IPS-NIHi7 (cell line): ENCODE results near the gene PCNX3.

Source experiments
- DNase-seq: peaks from one replicate; pipeline ENCODE4 v3.0.0; 2012; ENCODE audit warnings: mixed read lengths; ENCODE audit errors: extremely low spot score

PCNX3 gene

DNA sequence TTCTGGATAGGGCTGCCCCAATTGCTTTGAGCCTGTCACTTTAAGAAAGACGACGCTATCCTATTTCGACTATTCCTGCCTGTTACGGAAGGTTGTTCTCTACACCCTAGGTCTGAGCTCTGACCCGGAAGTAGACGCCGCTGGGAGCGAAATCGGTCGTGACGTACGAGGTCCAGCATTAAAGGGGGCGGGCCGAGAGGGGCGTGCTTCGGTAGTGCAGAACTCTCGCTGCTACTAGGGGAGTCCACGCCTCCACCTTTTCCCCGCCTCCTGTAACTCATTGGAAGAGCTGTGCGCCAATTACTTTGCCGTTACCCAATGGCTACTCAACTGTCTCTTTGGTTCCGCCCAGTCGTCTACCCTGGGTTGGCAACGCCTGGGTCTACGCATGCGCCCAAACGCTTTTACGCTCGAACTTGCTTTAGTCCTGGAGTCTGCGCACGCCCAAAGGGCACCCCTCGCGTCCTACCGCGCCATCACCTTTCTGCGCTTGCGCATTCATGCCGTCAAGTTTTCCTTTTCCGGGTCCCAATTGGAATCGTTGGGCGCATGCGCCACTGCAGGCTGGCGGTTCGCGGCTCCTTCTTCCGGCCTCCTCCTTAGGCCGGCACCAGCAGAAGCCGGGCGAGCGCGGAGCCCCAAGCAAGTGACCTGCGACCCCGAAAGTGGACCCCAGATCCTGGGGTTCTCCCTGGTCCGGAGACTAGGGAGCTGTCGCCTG is at the start of gene PCNX3:
Gene PCNX3 (plus strand): TSS at position 548 of the 721 bp plus-strand sequence. CDS start 536 bp downstream, outside the sequence.
- DNase-seq, result peak; percentile 100

- DNase-seq, result no peak
Measured at GRCh38 chr11:65569164-65569972, 46.2 kb upstream of the PCNX3 start.

GRCh38 chr11:65569973-65570918 is 45.3 kb upstream of the PCNX3 start, which contains the start of gene ZNRD2:
Gene ZNRD2, plus strand, starts transcription at chr11:65570477. Its CDS starts 15 bp downstream, at chr11:65570492.
- DNase-seq, result peak; percentile 95

DNA sequence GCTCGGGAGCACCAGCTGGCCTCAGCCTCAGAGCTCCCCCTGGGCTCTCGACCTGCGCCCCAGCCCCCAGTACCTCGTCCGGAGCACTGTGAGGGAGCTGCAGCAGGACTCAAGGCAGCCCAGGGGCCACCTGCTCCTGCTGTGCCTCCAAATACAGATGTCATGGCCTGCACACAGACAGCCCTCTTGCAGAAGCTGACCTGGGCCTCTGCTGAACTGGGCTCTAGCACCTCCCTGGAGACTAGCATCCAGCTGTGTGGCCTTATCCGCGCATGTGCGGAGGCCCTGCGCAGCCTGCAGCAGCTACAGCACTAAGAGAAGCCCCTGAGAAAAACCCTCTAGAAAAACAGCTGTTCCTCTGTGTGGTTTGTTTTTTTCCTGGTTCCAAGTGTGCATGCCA is 44.2 kb upstream of the PCNX3 start:
- no peak for DNase-seq

- DNase-seq, result no peak
Measured at GRCh38 chr11:65571940-65572339, 43.6 kb upstream of the PCNX3 start.

GRCh38 chr11:65572356-65573051 is 43.1 kb upstream of the PCNX3 start, which contains the start of gene FAM89B:
Gene FAM89B, plus strand, starts transcription at chr11:65572538. Its CDS starts 132 bp downstream, at chr11:65572670.
- DNase-seq, result peak; percentile 74

DNA sequence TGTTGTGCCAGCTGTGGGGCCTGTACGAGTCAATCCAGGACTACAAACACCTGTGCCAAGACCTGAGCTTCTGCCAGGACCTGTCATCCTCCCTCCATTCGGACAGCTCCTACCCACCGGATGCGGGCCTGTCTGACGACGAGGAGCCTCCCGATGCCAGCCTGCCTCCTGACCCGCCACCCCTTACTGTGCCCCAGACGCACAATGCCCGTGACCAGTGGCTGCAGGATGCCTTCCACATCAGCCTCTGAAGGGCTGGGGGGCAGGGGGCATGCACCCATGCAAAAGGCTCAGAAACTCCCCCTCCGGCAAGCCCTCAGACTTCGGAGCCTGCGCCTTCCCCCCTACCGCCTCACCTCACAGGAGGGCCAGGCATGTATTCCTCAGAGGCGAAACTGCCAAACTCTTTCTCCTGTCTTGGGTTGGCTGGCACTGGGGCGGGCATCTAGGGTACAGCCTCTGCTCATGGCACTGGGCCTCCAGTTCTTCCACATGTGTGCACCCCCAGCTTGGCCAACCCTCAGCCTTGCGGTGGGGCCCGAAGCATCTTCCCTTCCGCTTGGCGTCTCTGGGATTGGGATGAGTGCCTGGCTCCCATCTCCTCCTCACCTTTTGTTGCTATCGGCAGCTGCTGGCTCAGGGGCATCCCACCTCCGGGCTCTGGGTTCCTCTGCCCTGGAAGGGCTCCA is 42.0 kb upstream of the PCNX3 start:
- DNase-seq, result no peak

DNA sequence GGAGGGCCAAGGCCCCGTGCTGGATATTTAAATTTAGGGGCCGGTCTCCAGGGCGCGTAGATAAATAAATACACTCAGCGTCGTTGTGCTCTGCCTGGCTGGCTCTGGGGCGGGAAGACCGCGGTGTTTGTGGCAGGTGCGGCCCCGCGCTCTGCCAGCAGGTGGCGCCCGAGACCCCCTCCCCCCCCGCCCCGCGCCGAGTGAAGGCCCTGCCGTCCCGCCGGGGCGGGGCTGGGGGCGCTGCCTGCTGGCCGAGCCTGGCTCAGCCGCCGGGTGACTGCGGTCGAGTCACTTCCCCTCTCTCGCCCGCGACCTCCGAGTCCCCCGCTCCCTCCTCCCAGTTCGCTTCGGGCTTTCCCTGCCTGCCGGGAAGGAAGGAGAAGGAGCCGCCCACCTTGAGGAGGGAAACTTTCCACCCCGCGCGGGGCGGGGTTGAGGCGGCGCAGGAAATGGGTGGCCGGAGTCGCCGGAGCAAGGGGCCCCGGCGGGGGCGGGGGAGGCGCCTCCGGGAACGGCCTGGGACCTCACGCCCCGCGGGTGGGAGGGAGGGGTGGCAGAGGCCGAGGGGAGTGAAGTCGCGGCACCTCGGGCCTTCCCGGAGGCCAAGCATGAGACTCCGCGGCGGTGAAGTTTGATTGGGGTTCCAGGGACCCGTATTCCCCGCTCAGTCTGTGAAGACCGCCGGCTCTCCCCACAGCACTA is 41.3 kb upstream of the PCNX3 start:
- peak; percentile 97 for DNase-seq

DNA sequence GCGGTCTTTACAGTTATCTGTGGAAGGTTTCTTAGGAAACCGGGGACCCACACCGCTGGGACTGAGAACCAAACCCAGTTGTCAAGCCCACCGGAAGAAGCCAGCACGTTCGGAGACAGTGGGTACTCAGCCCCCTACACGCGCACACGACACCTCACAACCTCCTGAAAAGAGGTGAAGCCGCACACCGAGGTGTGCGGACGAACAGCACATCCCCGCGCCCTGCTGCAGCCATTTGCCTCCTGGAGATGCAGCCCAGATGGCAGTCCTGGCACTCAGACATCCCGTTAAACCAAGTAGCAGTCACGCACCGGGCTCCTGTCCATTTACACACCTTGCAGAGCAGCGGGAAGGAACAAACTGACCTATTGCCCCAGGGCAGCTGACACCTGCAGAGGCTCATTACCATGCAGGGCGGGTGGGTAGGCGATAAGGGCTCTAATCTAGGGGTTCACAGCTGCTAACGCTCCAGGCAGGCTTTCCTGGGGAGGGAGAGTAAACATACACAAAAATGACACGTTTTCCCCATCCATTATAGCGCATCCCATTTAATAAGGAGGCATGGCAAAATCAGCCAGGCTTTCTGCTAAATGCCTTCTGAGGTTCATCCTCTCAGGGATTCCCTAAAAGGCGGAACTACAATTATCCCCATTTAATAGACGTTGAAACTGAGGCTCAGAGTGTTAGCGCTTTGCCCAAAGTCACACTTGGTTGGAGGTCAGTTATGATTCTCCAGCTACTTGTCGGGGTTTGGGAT is 40.6 kb upstream of the PCNX3 start:
- no peak for DNase-seq

DNA sequence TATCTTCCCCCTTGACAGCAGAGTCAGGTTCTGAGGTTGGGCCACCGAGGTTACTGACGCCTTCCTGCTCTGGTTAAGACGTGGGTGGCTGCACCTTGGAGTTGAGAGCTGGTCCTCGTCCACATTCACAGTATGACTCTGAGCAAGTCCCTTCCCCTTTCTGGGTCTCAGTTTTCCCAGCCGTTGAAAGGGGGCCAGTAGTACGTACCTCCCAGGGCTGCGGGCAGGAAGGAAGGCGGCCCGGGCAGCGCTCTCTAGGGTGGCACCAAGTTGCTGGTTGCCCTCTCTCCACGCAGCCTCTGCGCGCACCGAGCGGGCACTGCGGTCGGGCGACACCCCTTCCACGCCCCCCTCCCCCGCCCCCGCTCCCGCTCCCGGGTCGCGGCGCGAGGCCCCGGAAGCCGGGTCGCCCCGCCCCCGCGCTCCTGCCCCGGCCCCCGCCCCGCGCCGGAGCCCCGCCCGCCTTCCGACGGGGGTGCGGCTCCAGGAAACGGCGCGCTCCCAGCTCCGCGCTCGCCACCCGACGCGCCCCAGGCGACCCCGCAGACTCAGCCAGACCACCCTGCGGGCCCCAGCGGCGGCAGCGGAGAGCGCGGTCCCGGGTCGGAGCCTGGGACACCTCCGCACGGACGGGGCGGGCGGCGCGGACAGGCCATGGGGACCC is 39.9 kb upstream of the PCNX3 start, which contains the start of gene EHBP1L1:
Gene EHBP1L1 (plus strand): TSS at position 486 of the 664 bp plus-strand sequence. CDS start 250 bp downstream, outside the sequence.
- peak; percentile 70 for DNase-seq

DNA sequence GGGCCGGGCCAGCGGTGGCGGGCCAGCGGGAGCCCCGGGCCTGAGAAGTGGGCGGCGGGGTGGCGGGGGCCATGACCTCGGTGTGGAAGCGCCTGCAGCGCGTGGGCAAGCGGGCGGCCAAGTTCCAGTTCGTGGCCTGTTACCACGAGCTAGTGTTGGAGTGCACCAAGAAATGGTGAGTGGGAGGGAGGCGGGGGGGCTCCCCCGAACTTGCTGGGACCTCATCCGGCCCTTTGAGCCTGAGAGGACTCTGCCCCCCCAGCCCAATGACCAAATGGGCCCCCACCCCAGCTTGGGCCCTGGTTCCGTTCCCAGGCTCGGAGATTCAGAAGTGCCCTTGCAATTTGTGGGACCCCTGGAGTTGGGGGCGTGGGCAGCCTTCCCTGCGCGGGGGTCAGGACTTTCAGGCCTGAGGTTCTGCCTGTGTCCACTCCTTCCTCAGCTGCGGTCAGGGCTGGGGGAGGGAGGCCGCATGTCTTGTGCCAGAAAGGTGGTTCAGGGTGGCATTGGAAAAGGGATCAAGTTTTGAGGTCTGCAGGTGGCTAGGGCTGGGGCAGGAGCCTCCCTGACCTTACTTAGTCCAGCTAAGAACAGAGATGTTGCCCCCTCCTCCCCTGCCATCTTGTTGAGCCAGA is 39.2 kb upstream of the PCNX3 start:
- no peak for DNase-seq

- DNase-seq, result no peak
Measured at GRCh38 chr11:65576867-65577755, 38.5 kb upstream of the PCNX3 start.

- no peak for DNase-seq
Measured at GRCh38 chr11:65577756-65578109, 37.8 kb upstream of the PCNX3 start.

DNA sequence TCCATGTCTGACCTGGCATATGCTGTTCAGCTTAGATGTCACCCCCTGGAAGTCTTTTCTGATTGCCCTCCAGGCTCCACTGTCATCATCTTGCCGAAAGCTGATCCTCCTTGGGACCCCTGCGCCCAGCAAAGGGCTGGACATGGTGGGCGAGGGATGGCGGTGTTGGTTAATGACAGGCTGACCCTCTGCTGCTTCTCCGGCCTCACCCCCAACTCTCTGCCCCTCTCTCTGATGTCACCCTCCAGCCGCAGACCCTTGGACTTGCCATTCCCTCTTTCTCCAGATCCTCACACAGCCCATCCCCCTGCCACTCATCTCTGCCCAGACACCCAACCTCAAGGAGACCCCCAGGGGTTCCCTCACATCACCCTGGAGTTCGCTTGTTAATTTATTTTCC is 37.4 kb upstream of the PCNX3 start:
- no peak for DNase-seq

GRCh38 chr11:65578667-65579066 is 36.9 kb upstream of the PCNX3 start:
- DNase-seq, result no peak

DNA sequence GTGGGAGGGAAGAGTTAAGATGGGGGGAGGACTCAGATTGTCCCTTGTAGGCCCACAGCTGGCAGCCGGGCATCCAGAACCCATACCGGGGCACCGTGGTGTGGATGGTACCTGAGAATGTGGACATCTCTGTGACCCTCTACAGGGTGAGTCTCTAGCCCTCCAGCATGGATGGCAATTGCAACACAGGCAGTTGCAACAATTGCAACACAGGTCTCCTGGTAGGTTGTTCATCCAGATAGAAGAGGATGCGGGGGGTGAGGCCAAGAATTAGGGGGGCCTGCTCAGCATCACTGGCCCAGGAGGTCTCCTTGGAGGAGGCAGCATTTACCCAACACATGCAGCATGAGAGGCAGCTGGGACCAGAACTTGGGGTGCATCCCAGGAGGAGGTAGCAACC is 36.3 kb upstream of the PCNX3 start:
- no peak for DNase-seq
